Measurements from ENCODE around the gene C11orf68. TPM values are rescaled to one million over a fixed set of nuclear protein-coding genes. Genes with fewer than 3 reads are reported as not detected.
A peak's percentile ranks its signal among the peaks of the same experiment; 100 is the strongest.

Gene C11orf68
- total RNA-seq, 1 experiment from 2014 or later = 15.7 TPM

GRCh38 chr11:65965986-65966762 lies 47.3 kb upstream of the C11orf68 start:
- peak overlapping the region in 1 of 2 experiments; percentile 58; a peak in 2 of 5 replicates for H3K4me3 Mint-ChIP-seq
- H3T11ph ChIP-seq (ENCODE audit: low read length) = no peak overlapping the region

More at GRCh38 chr11:65965986-65966762, 47.3 kb upstream of the C11orf68 start:
- Histone ChIP-seq H4K8ac (replicated peaks; ENCODE audit: insufficient read length, low read depth, low read length) (no peak overlapping the region), H3K23me2 (ENCODE audit: insufficient read length, low read depth, low read length, poor library complexity, severe bottlenecking) (peaks cover under 1% of the 10 kb centered on the region), H3K56ac (ENCODE audit: insufficient read length, low read depth, low read length) (no peak overlapping the region), H2BK20ac (ENCODE audit: low read depth, low read length, poor library complexity, severe bottlenecking) (no peak overlapping the region), H4K91ac (ENCODE audit: insufficient read length, low read depth, low read length) (no peak overlapping the region), H3K9ac (ENCODE audit: extremely low read depth, insufficient read length, low read length) (no peak overlapping the region), H3K4me2 (ENCODE audit: insufficient read depth, insufficient read length, low read length) (no peak overlapping the region), H3K79me1 (ENCODE audit: insufficient read depth, low read depth, low read length, poor library complexity, severe bottlenecking) (peaks cover 5% of the 10 kb centered on the region), H2AFZ (ENCODE audit: low read length) (no peak overlapping the region), H3K27me3 (ENCODE audit: insufficient read depth, low read length) (no peaks in the 10 kb centered on the region), H3K18ac (ENCODE audit: insufficient read length, low read depth, low read length) (no peak overlapping the region), H4K20me1 (ENCODE audit: control insufficient read depth, insufficient read depth, insufficient read length) (no peaks in the 10 kb centered on the region), H2BK5ac (ENCODE audit: insufficient read length, low read length) (no peak overlapping the region), H3K4me1 (ENCODE audit: insufficient read depth, low read length) (peaks cover 3% of the 10 kb centered on the region; the same call in 1 of the 2 replicates), H2BK15ac (ENCODE audit: low read depth, low read length) (no peak overlapping the region), H3K14ac (ENCODE audit: insufficient read depth, low read length) (no peak overlapping the region; the same call in 1 of the 2 replicates), H2BK12ac (ENCODE audit: insufficient read length, low read depth, low read length) (no peak overlapping the region), H3K4ac (ENCODE audit: low read depth, low read length) (no peak overlapping the region), H3K27ac (ENCODE audit: insufficient read length, low read depth, low read length) (no peak overlapping the region), H2BK120ac (ENCODE audit: low read depth, low read length, poor library complexity, severe bottlenecking) (no peak overlapping the region), H3K23ac (ENCODE audit: insufficient read length, low read depth, low read length) (no peak overlapping the region), H2AK5ac (ENCODE audit: insufficient read length, low read length) (no peak overlapping the region), H4K5ac (ENCODE audit: insufficient read length, low read depth, low read length) (no peak overlapping the region), H3K9me3 (ENCODE audit: control insufficient read depth, low read depth, low read length) (no peaks in the 10 kb centered on the region), H3K79me2 (ENCODE audit: insufficient read depth, low read length) (peaks cover 10% of the 10 kb centered on the region; the same call in 1 of the 2 replicates)
- TF ChIP-seq CTCF (conservative IDR thresholded peaks at IDR 0.05) = no peak
- Mint-ChIP-seq H3K27ac (no peak overlapping the region; a peak in 1 of 7 replicates), H3K9me3 (no peaks in the 10 kb centered on the region; a peak in 1 of 5 replicates), H3K36me3 (ENCODE audit: insufficient read depth in 1 of 3, low read depth in 3 of 3) (peaks cover 46 to 72% (median 69%) of the 10 kb centered on the region in 3 experiments), H3K4me1 (peaks cover 17% of the 10 kb centered on the region in 2 experiments), H3K27me3 (ENCODE audit: low read depth) (no peaks in the 10 kb centered on the region)
- WGBS (ENCODE audit: extremely low coverage, insufficient read length, low lambda C conversion rate) = no CpG with 5 or more reads among the region's 36 CpGs
- DNase-seq = no peak
